GM23338 (cell line): Measurements from ENCODE around the gene ZSCAN26. TPM values are rescaled to one million over a fixed set of nuclear protein-coding genes. Genes with fewer than 3 reads are reported as not detected.

ENCODE experiments used
- ATAC-seq: fragments of 200-7000 bp; cut with Tn5 transposase; 3 replicates; pipeline ENCODE4 v1.9.1; 2020
- DNase-seq: peaks from one replicate; pipeline ENCODE4 v3.0.0-alpha.2; 2015; ENCODE audit warnings: low spot score
- H2AFZ ChIP-seq: fragments of 200-600 bp; sonication (generic); 2 replicates; pipeline ENCODE4 v1.8.0; 2016; ENCODE audit warnings: antibody characterized with exemption, mild to moderate bottlenecking, moderate library complexity
- H3F3A ChIP-seq: fragments of 200-600 bp; sonication (generic); replicated peaks from 2 replicates; pipeline ENCODE4 v1.8.0; 2017; ENCODE audit warnings: antibody characterized with exemption, mixed run types, low read depth
- H3K27ac ChIP-seq: fragments of 200-600 bp; sonication (generic); 2 replicates; pipeline ENCODE4 v1.6.1; 2016; ENCODE audit warnings: low read depth
- H3K27me3 ChIP-seq: fragments of 200-600 bp; sonication (generic); 2 replicates; pipeline ENCODE4 v1.8.0; 2016; ENCODE audit warnings: mild to moderate bottlenecking, mixed run types, moderate library complexity; ENCODE audit not compliant: insufficient read depth
- H3K36me3 ChIP-seq: fragments of 200-600 bp; sonication (generic); 2 replicates; pipeline ENCODE4 v1.8.0; 2016; ENCODE audit warnings: mild to moderate bottlenecking; ENCODE audit not compliant: insufficient read depth
- H3K4me1 ChIP-seq: fragments of 200-600 bp; sonication (generic); 2 replicates; pipeline ENCODE4 v1.8.0; 2016; ENCODE audit warnings: mild to moderate bottlenecking, moderate library complexity; ENCODE audit not compliant: insufficient read depth
- H3K4me2 ChIP-seq: fragments of 200-600 bp; sonication (generic); 2 replicates; pipeline ENCODE4 v1.7.1; 2017; ENCODE audit warnings: mixed run types
- H3K4me3 ChIP-seq: fragments of 200-600 bp; sonication (generic); 2 replicates; pipeline ENCODE4 v1.6.1; 2016; ENCODE audit warnings: mixed run types
- H3K79me2 ChIP-seq: fragments of 200-600 bp; sonication (generic); replicated peaks from 2 replicates; pipeline ENCODE4 v1.8.0; 2017; ENCODE audit warnings: mild to moderate bottlenecking; ENCODE audit not compliant: insufficient read depth
- H3K9me2 ChIP-seq: fragments of 200-600 bp; sonication (generic); 2 replicates; pipeline ENCODE4 v1.8.0; 2017; ENCODE audit not compliant: insufficient read depth
- H4K20me1 ChIP-seq: fragments of 200-600 bp; sonication (generic); replicated peaks from 2 replicates; pipeline ENCODE4 v1.8.0; 2017; ENCODE audit warnings: mild to moderate bottlenecking; ENCODE audit not compliant: insufficient read depth
- H3K27ac Mint-ChIP-seq: 2 replicates; pipeline ENCODE4 v1.8.0; 2020; ENCODE audit warnings: inconsistent platforms, mild to moderate bottlenecking, moderate library complexity, mixed read lengths
- H3K27me3 Mint-ChIP-seq: 3 replicates; pipeline ENCODE4 v1.8.0; 2022; ENCODE audit warnings: low read depth, mild to moderate bottlenecking, moderate library complexity, mixed read lengths, inconsistent platforms; ENCODE audit not compliant: insufficient read depth, poor library complexity
- H3K36me3 Mint-ChIP-seq: 3 replicates; pipeline ENCODE4 v1.8.0; 2021; ENCODE audit warnings: low read depth, mild to moderate bottlenecking, inconsistent platforms, moderate library complexity, mixed read lengths
- H3K4me1 Mint-ChIP-seq: 3 replicates; pipeline ENCODE4 v1.8.0; 2020; ENCODE audit warnings: mild to moderate bottlenecking, inconsistent platforms, mixed read lengths
- H3K4me3 Mint-ChIP-seq: 3 replicates; pipeline ENCODE4 v1.8.0; 2021; ENCODE audit warnings: moderate library complexity, mild to moderate bottlenecking, inconsistent platforms, mixed read lengths
- H3K9me3 Mint-ChIP-seq: 3 replicates; pipeline ENCODE4 v1.8.0; 2020; ENCODE audit warnings: moderate library complexity, mild to moderate bottlenecking, inconsistent platforms, mixed read lengths
- CREB1 ChIP-seq: fragments of 250-450 bp; sonication (Bioruptor Pico); IDR thresholded peaks from 2 replicates; pipeline ENCODE4 v1.5.0; 2020; ENCODE audit warnings: low read depth, mild to moderate bottlenecking, moderate library complexity
- CTCF ChIP-seq, 2 experiments: fragments of 200-600 bp in 1 of 2; sonication (generic) in 1 of 2; conservative IDR thresholded peaks; 2 replicates each; pipeline versions ENCODE4 v1.5.1 to v1.6.1; 2016 to 2017; ENCODE audit warnings: antibody characterized with exemption in 2 of 2, low read depth in 2 of 2, mild to moderate bottlenecking in 2 of 2, moderate library complexity in 1 of 2
- ETS1 ChIP-seq: IDR thresholded peaks from 2 replicates; pipeline ENCODE4 v1.6.1; 2016; ENCODE audit warnings: antibody characterized with exemption
- EZH2 ChIP-seq: fragments of 200-600 bp; sonication (generic); IDR thresholded peaks from one replicate; pipeline ENCODE4 v1.8.0; 2017; ENCODE audit warnings: antibody characterized with exemption, mild to moderate bottlenecking, low read depth; ENCODE audit not compliant: unreplicated experiment
- EZH2phosphoT487 ChIP-seq: fragments of 200-600 bp; sonication (generic); IDR thresholded peaks from one replicate; pipeline ENCODE4 v1.8.1; 2018; ENCODE audit warnings: antibody characterized with exemption; ENCODE audit not compliant: unreplicated experiment
- JUNB ChIP-seq: IDR thresholded peaks from one replicate; pipeline ENCODE4 v1.6.1; 2016; ENCODE audit warnings: antibody characterized with exemption; ENCODE audit not compliant: unreplicated experiment
- NANOG ChIP-seq: IDR thresholded peaks from 2 replicates; pipeline ENCODE4 v1.6.1; 2016; ENCODE audit warnings: antibody characterized with exemption, borderline replicate concordance
- POLR2AphosphoS5 ChIP-seq: IDR thresholded peaks from 2 replicates; pipeline ENCODE4 v1.6.1; 2016; ENCODE audit warnings: antibody characterized with exemption, low read depth
- REST ChIP-seq: IDR thresholded peaks from one replicate; pipeline ENCODE4 v1.6.1; 2018; ENCODE audit warnings: antibody characterized with exemption; ENCODE audit not compliant: unreplicated experiment
- STAT1 ChIP-seq: IDR thresholded peaks from one replicate; pipeline ENCODE4 v1.6.1; 2016; ENCODE audit warnings: antibody characterized with exemption; ENCODE audit not compliant: unreplicated experiment
- ZNF114 ChIP-seq: fragments of 250-450 bp; sonication (Bioruptor Pico); IDR thresholded peaks from 2 replicates; pipeline ENCODE4 v1.5.0; 2020; ENCODE audit warnings: mild to moderate bottlenecking, moderate library complexity
- ZNF331 ChIP-seq: fragments of 250-450 bp; sonication (Bioruptor Pico); IDR thresholded peaks from 2 replicates; pipeline ENCODE4 v1.5.0; 2020; ENCODE audit warnings: low read depth, mild to moderate bottlenecking, moderate library complexity
- polyA plus RNA-seq: library from polyadenylated mRNA; unstranded; fragments of >200 nt; fragmentation: Nextera tagmentation; extraction: Ambion mirVana; gene quantifications from 2 replicates; pipeline ENCODE4 v1.2.1, GENCODE V29; 2016
- total RNA-seq: library from RNA; depleted of rRNA; stranded (reverse); fragments of >200 nt; shearing (Covaris generic); gene quantifications from 2 replicates; pipeline ENCODE4 v1.2.3, GENCODE V29; 2014

Gene ZSCAN26
- total and polyA plus RNA-seq, 2 experiments from 2014 or later: 6.5 to 10.2 TPM

- TF ChIP-seq REST (no peak), CTCF (conservative IDR thresholded peaks at IDR 0.05; ENCODE audit: low read depth in 2 of 2) (no peak), ZNF331 (CRISPR knock-in tag) (no peak), EZH2 (no peak), ZNF114 (CRISPR knock-in tag) (no peak), CREB1 (CRISPR knock-in tag) (no peak), EZH2phosphoT487 (no peak), ETS1 (no peak), NANOG (no peak), STAT1 (no peak), POLR2AphosphoS5 (no peak)
These were observed 40.5 kb upstream of the ZSCAN26 start (continued) for GRCh38 chr6:28226460-28226859.

- Histone ChIP-seq H3K4me1 (no peaks in the 10 kb centered on the region; the same call in 1 of the 2 replicates), H3F3A (no peaks in the 10 kb centered on the region), H3K4me3 (no peak overlapping the region), H4K20me1 (peaks cover 10% of the 10 kb centered on the region), H3K9me2 (no peaks in the 10 kb centered on the region), H3K4me2 (no peak overlapping the region), H3K27me3 (no peaks in the 10 kb centered on the region), H2AFZ (no peak overlapping the region), H3K27ac (no peak overlapping the region), H3K79me2 (no peaks in the 10 kb centered on the region), H3K36me3 (peaks cover 40% of the 10 kb centered on the region)
- Mint-ChIP-seq H3K27me3 (peaks cover 2% of the 10 kb centered on the region), H3K36me3 (peaks cover 56% of the 10 kb centered on the region), H3K27ac (no peak overlapping the region), H3K4me1 (peaks cover 2% of the 10 kb centered on the region; the same call in 2 of the 3 replicates), H3K4me3 (no peak overlapping the region), H3K9me3 (no peaks in the 10 kb centered on the region)
- DNase-seq: no peak
- TF ChIP-seq ETS1 (no peak), ZNF331 (CRISPR knock-in tag) (no peak), JUNB (no peak), STAT1 (no peak), EZH2 (no peak), EZH2phosphoT487 (no peak)
- no peak for ATAC-seq
These were observed 34.2 kb upstream of the ZSCAN26 start for GRCh38 chr6:28232785-28233184.
